LoVo (cell line): ENCODE results near the gene LMO2.

Source experiments
- DNase-seq: peaks from one replicate; pipeline ENCODE4 v3.0.0-alpha.2; 2016; ENCODE audit warnings: low spot score

The LMO2 gene

GRCh38 chr11:33819278-33820035 is 72.4 kb downstream of the LMO2 start:
- DNase-seq = no peak
